Skin of body (tissue), 2 donors: ENCODE data around the gene SVIL. TPM values are rescaled to one million over a fixed set of nuclear protein-coding genes. Genes with fewer than 3 reads are reported as not detected.
"Not testable (repeated sequence)": the region's sequence is repeated elsewhere in the genome, so short reads cannot be mapped to it uniquely, and the experiment has no call there.

Experiments used
- DNase-seq: peaks from one replicate; lab custom pipeline; 2025; lab: John Stamatoyannopoulos, UW
- total RNA-seq: library from RNA; depleted of rRNA; stranded (reverse); fragments of >200 nt; gene quantifications from one replicate; pipeline ENCODE4 v1.2.3, GENCODE V29; 2014

Gene SVIL
- total RNA-seq, 1 donor from 2014 or later, result 121 TPM

- no peak for DNase-seq
Observed at GRCh38 chr10:29604291-29604825, 30.4 kb downstream of the SVIL start.

- peak; percentile 47 for DNase-seq
Observed at GRCh38 chr10:29603223-29603896, 31.4 kb downstream of the SVIL start.

GRCh38 chr10:29600821-29601220 is 34.0 kb downstream of the SVIL start:
- DNase-seq, result no peak

GRCh38 chr10:29600067-29600466 is 34.7 kb downstream of the SVIL start:
- no peak for DNase-seq

- DNase-seq, result peak; percentile 92
Observed at GRCh38 chr10:29598851-29599311, 35.9 kb downstream of the SVIL start.

GRCh38 chr10:29596826-29597225 is 37.9 kb downstream of the SVIL start:
- DNase-seq, result no peak

GRCh38 chr10:29596356-29596755 is 38.4 kb downstream of the SVIL start:
- no peak for DNase-seq

GRCh38 chr10:29595636-29596225 is 39.0 kb downstream of the SVIL start:
- DNase-seq, result no peak

- no peak for DNase-seq
Observed at GRCh38 chr10:29595146-29595545, 39.6 kb downstream of the SVIL start.

GRCh38 chr10:29591651-29591968 is 43.2 kb downstream of the SVIL start:
- no peak for DNase-seq

- no peak for DNase-seq
Observed at GRCh38 chr10:29590915-29591650, 43.7 kb downstream of the SVIL start.

GRCh38 chr10:29588629-29589421 is 45.9 kb downstream of the SVIL start:
- DNase-seq, result no peak

- not testable (repeated sequence) for DNase-seq
Observed at GRCh38 chr10:29587750-29588628, 46.8 kb downstream of the SVIL start.

- DNase-seq, result not testable (repeated sequence)
Observed at GRCh38 chr10:29587102-29587749, 47.5 kb downstream of the SVIL start.

- DNase-seq, result no peak
Observed at GRCh38 chr10:29586509-29586908, 48.3 kb downstream of the SVIL start.

- peak; percentile 63 for DNase-seq
Observed at GRCh38 chr10:29585488-29585976, 49.2 kb downstream of the SVIL start.

GRCh38 chr10:29584436-29584835 is 50.3 kb downstream of the SVIL start:
- no peak for DNase-seq

GRCh38 chr10:29583674-29584073 is 51.1 kb downstream of the SVIL start:
- DNase-seq, result no peak

- peak; percentile 38 for DNase-seq
Observed at GRCh38 chr10:29582769-29583168, 52.0 kb downstream of the SVIL start.

- no peak for DNase-seq
Observed at GRCh38 chr10:29579455-29579970, 55.3 kb downstream of the SVIL start.
